Hepatocyte (in vitro differentiated cells): ENCODE data around the gene PLA2G5.

ENCODE experiments used
- EZH2 ChIP-seq: fragments of 200-600 bp; sonication (generic); IDR thresholded peaks from 2 replicates; pipeline ENCODE4 v1.6.1; 2016; ENCODE audit warnings: antibody characterized with exemption, mild to moderate bottlenecking, borderline replicate concordance
- EZH2phosphoT487 ChIP-seq: fragments of 200-600 bp; sonication (generic); IDR thresholded peaks from one replicate; pipeline ENCODE4 v1.6.1; 2018; ENCODE audit warnings: antibody characterized with exemption, mild to moderate bottlenecking, low read depth, moderate library complexity; ENCODE audit not compliant: unreplicated experiment, severe bottlenecking
- TF ChIP-seq, protein P1 (sequence below): fragments of 200-600 bp; sonication (generic); IDR thresholded peaks from 2 replicates; pipeline ENCODE4 v1.5.1; 2016; ENCODE audit warnings: antibody characterized with exemption, mild to moderate bottlenecking; ENCODE audit not compliant: poor library complexity

DNA sequence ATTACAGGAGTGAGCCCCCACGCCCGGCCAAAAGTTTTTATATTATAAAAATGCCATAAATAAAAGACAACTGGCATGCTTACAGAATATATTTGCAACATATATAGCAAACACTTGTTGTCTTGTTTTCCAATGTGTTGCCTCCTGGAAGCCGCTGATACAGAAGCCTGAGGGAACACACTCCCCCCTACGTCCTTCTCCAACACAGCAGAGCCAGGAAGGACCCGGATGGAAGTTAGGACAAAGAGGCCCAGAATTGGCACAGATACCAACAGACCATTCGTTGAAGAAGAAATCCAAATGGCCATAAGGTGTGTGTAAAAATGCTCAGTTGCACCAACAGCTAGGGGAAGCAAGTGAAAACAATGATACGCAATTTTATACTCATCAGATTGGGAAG, 1.3 kb upstream of the PLA2G5 start:
- TF ChIP-seq EZH2 (no peak), EZH2phosphoT487 (no peak)
- TF ChIP-seq, protein P1, sequence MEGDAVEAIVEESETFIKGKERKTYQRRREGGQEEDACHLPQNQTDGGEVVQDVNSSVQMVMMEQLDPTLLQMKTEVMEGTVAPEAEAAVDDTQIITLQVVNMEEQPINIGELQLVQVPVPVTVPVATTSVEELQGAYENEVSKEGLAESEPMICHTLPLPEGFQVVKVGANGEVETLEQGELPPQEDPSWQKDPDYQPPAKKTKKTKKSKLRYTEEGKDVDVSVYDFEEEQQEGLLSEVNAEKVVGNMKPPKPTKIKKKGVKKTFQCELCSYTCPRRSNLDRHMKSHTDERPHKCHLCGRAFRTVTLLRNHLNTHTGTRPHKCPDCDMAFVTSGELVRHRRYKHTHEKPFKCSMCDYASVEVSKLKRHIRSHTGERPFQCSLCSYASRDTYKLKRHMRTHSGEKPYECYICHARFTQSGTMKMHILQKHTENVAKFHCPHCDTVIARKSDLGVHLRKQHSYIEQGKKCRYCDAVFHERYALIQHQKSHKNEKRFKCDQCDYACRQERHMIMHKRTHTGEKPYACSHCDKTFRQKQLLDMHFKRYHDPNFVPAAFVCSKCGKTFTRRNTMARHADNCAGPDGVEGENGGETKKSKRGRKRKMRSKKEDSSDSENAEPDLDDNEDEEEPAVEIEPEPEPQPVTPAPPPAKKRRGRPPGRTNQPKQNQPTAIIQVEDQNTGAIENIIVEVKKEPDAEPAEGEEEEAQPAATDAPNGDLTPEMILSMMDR: no peak
